GM12874 (cell line): Measurements from ENCODE around the gene PIGV.

Experiments
- TF ChIP-seq, protein P1 (sequence below): IDR thresholded peaks from 2 replicates; pipeline ENCODE4 v1.5.1; 2011; ENCODE audit warnings: low read depth, mild to moderate bottlenecking, control low read depth, low read length, moderate library complexity; ENCODE audit not compliant: insufficient read depth

Gene PIGV

DNA sequence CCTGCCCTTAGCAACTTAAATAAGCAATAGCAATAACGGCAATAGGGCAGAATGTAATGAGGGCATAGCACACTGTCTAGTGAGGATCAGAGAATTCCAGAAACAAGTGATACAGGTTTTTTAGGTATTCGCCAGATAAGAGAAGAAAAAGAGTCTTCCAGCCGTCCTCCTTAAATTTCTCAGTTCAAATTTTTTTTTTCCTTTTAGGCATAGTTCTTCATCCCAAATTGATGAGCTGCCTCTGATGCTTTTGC is 1.8 kb downstream of the PIGV start:
- TF ChIP-seq, protein P1, sequence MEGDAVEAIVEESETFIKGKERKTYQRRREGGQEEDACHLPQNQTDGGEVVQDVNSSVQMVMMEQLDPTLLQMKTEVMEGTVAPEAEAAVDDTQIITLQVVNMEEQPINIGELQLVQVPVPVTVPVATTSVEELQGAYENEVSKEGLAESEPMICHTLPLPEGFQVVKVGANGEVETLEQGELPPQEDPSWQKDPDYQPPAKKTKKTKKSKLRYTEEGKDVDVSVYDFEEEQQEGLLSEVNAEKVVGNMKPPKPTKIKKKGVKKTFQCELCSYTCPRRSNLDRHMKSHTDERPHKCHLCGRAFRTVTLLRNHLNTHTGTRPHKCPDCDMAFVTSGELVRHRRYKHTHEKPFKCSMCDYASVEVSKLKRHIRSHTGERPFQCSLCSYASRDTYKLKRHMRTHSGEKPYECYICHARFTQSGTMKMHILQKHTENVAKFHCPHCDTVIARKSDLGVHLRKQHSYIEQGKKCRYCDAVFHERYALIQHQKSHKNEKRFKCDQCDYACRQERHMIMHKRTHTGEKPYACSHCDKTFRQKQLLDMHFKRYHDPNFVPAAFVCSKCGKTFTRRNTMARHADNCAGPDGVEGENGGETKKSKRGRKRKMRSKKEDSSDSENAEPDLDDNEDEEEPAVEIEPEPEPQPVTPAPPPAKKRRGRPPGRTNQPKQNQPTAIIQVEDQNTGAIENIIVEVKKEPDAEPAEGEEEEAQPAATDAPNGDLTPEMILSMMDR = no peak

- TF ChIP-seq, protein P1 = no peak
These were observed 2.2 kb downstream of the PIGV start for GRCh38 chr1:26789931-26790330.

- TF ChIP-seq, protein P1 = no peak
These were observed 2.8 kb downstream of the PIGV start for GRCh38 chr1:26790551-26790953.

- TF ChIP-seq, protein P1 = no peak
These were observed 3.4 kb downstream of the PIGV start for GRCh38 chr1:26791148-26791547.

GRCh38 chr1:26791626-26792025 is 3.9 kb downstream of the PIGV start:
- TF ChIP-seq, protein P1 = no peak

DNA sequence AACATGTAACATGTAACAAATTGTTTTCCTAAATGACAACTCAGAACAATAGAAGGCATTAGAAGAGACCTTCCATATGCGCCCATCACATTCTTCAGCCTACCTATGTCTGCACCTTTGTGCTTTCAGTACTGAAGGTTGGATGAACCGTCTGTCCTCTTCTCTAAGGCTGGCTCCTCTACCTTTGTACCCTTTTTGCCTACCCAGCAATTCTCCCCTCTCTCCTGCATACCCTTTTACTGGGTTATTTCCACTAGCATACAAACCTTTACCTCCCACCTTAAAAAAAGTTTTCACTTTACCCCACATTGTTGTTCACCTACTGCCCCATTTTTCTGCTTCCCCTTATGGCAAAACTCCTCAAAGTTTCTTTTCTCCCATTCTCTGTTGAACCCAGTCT is 5.2 kb downstream of the PIGV start:
- TF ChIP-seq, protein P1 = no peak

DNA sequence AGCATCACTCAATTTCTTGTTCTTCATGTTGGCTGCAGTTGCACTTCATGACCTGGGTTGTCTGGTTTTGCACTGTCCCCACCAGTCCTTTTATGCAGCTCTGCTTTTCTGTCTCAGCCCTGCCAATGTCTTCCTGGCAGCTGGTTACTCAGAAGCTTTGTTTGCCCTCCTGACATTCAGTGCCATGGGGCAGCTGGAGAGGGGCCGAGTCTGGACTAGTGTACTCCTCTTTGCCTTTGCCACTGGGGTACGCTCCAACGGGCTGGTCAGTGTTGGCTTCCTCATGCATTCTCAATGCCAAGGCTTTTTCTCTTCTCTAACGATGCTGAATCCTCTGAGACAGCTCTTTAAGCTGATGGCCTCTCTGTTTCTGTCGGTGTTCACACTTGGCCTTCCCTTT is 6.6 kb downstream of the PIGV start:
- TF ChIP-seq, protein P1 = no peak

GRCh38 chr1:26797627-26798026 is 9.9 kb downstream of the PIGV start:
- TF ChIP-seq, protein P1 = no peak
